HepG2 (cell line): ENCODE results near the gene LZTR1. TPM values are rescaled to one million over a fixed set of nuclear protein-coding genes. Genes with fewer than 3 reads are reported as not detected.

Experiments
- ATM ChIP-seq: fragments of 450-650 bp; IDR thresholded peaks from 2 replicates; pipeline ENCODE4 v1.7.1; 2017; ENCODE audit warnings: mild to moderate bottlenecking, borderline replicate concordance
- CERS6 ChIP-seq: sonication (generic); formaldehyde crosslinking; IDR thresholded peaks from 2 replicates; pipeline ENCODE4 v1.5.0; 2020; ENCODE audit warnings: missing genetic modification reagents
- FOXK1 ChIP-seq: sonication (generic); formaldehyde crosslinking; IDR thresholded peaks from 2 replicates; pipeline ENCODE4 v1.4.0; 2020; ENCODE audit warnings: low read depth, missing genetic modification reagents, borderline replicate concordance
- GTF2F1 ChIP-seq: fragments of 150-350 bp; IDR thresholded peaks from 2 replicates; pipeline ENCODE4 v1.6.1; 2014; ENCODE audit warnings: low read length
- GTF3A ChIP-seq: sonication (generic); formaldehyde crosslinking; conservative IDR thresholded peaks from 2 replicates; pipeline ENCODE4 v1.4.0; 2020; ENCODE audit warnings: mild to moderate bottlenecking, missing genetic modification reagents
- HMG20B ChIP-seq: conservative IDR thresholded peaks from 2 replicates; pipeline ENCODE4 v1.6.1; 2016; ENCODE audit warnings: missing genetic modification reagents, missing compliant biosample characterization
- MED8 ChIP-seq: sonication (generic); formaldehyde crosslinking; IDR thresholded peaks from 2 replicates; pipeline ENCODE4 v1.8.1; 2023; ENCODE audit warnings: mild to moderate bottlenecking, missing genetic modification reagents; ENCODE audit not compliant: insufficient replicate concordance
- MTA1 ChIP-seq: sonication (generic); formaldehyde crosslinking; IDR thresholded peaks from 2 replicates; pipeline ENCODE4 v1.4.0; 2020; ENCODE audit warnings: missing genetic modification reagents, mild to moderate bottlenecking, borderline replicate concordance
- MTF1 ChIP-seq: sonication (generic); formaldehyde crosslinking; IDR thresholded peaks from 2 replicates; pipeline ENCODE4 v1.5.0; 2020; ENCODE audit warnings: missing genetic modification reagents
- NCOA2 ChIP-seq: sonication (generic); formaldehyde crosslinking; IDR thresholded peaks from 2 replicates; pipeline ENCODE4 v1.8.0; 2022; ENCODE audit warnings: inconsistent platforms
- NFRKB ChIP-seq: fragments of 450-650 bp; IDR thresholded peaks from 2 replicates; pipeline ENCODE4 v1.6.1; 2017
- NRL ChIP-seq: sonication (generic); formaldehyde crosslinking; IDR thresholded peaks from 2 replicates; pipeline ENCODE4 v1.5.0; 2020; ENCODE audit warnings: missing genetic modification reagents, mild to moderate bottlenecking, moderate library complexity, borderline replicate concordance
- RFX5 ChIP-seq: IDR thresholded peaks from 2 replicates; pipeline ENCODE4 v1.6.1; 2011; ENCODE audit warnings: low read depth, low read length, improper control_type of control experiment
- RFXAP ChIP-seq: sonication (generic); formaldehyde crosslinking; IDR thresholded peaks from 2 replicates; pipeline ENCODE4 v1.4.0; 2020; ENCODE audit warnings: missing genetic modification reagents, borderline replicate concordance
- SMYD3 ChIP-seq: sonication (generic); formaldehyde crosslinking; IDR thresholded peaks from 2 replicates; pipeline ENCODE4 v1.8.1; 2023; ENCODE audit warnings: mild to moderate bottlenecking, missing genetic modification reagents
- SP1 ChIP-seq, 2 experiments: fragments of 450-650 bp in 1 of 2; sonication (generic) in 1 of 2; formaldehyde crosslinking in 1 of 2; IDR thresholded peaks; 2 replicates each; pipeline versions ENCODE4 v1.4.0 to v1.6.1; 2016 to 2020; ENCODE audit warnings: missing genetic modification reagents in 1 of 2
- TCF7L2 ChIP-seq: IDR thresholded peaks from 2 replicates; pipeline ENCODE4 v1.6.1; 2011; ENCODE audit warnings: mild to moderate bottlenecking, low read depth, low read length, moderate library complexity
- TFE3 ChIP-seq: IDR thresholded peaks from 2 replicates; pipeline ENCODE4 v1.6.1; 2016
- ZMAT3 ChIP-seq: sonication (generic); formaldehyde crosslinking; conservative IDR thresholded peaks from 2 replicates; pipeline ENCODE4 v1.7.0; 2021; ENCODE audit warnings: missing genetic modification reagents
- ZNF17 ChIP-seq: sonication (generic); formaldehyde crosslinking; IDR thresholded peaks from 2 replicates; pipeline ENCODE4 v1.5.0; 2020; ENCODE audit warnings: mild to moderate bottlenecking, missing genetic modification reagents
- ZNF564 ChIP-seq: sonication (generic); formaldehyde crosslinking; IDR thresholded peaks from 2 replicates; pipeline ENCODE4 v1.8.1; 2023; ENCODE audit warnings: mild to moderate bottlenecking, missing genetic modification reagents
- ZNF567 ChIP-seq: sonication (generic); formaldehyde crosslinking; IDR thresholded peaks from 2 replicates; pipeline ENCODE4 v1.8.1; 2023; ENCODE audit warnings: mild to moderate bottlenecking, missing genetic modification reagents, borderline replicate concordance
- ZNF691 ChIP-seq: sonication (generic); formaldehyde crosslinking; IDR thresholded peaks from 2 replicates; pipeline ENCODE4 v1.4.0; 2020; ENCODE audit warnings: missing genetic modification reagents, low read depth, mild to moderate bottlenecking, borderline replicate concordance
- polyA plus RNA-seq, 8 experiments: library from polyadenylated mRNA; depleted of rRNA in 3 of 8; stranded (reverse) in 7 of 8; unstranded in 1 of 8; fragments of >200 nt; fragmentation: Illumina TruSeq in 4 of 8; extraction: Trizol in 4 of 8; gene quantifications; 2 replicates each; pipeline versions ENCODE4 v1.2.1 to v1.2.3, GENCODE V29; 2011 to 2016; ENCODE audit warnings: low read depth in 4 of 8, missing spikeins in 1 of 8, mixed read lengths in 1 of 8; ENCODE audit not compliant: insufficient read depth in 1 of 8
- total RNA-seq, 5 experiments: library from RNA; depleted of rRNA; stranded (reverse); fragments of >200 nt; fragmentation: Illumina TruSeq; extraction: Trizol; gene quantifications; 2 replicates each; pipeline ENCODE4 v1.2.3, GENCODE V29; 2016; ENCODE audit warnings: low read depth in 1 of 5
- TF ChIP-seq, protein P1 (sequence below): sonication (generic); formaldehyde crosslinking; IDR thresholded peaks from 2 replicates; pipeline ENCODE4 v1.4.0; 2020; ENCODE audit warnings: missing genetic modification reagents
- TF ChIP-seq, protein P2 (sequence below): sonication (generic); formaldehyde crosslinking; IDR thresholded peaks from 2 replicates; pipeline ENCODE4 v1.4.0; 2020; ENCODE audit warnings: missing genetic modification reagents

Gene LZTR1
- total and polyA plus RNA-seq, 2 of the 13 experiments (the other 11 are each of a cell fraction or from before 2014, with no cell fraction given) = 21.8 to 22.4 TPM

- no peak for TF ChIP-seq GTF3A (CRISPR knock-in tag)
- TF ChIP-seq MTF1 (CRISPR knock-in tag) = no peak
- TF ChIP-seq ZNF17 (CRISPR knock-in tag) = no peak
- no peak for TF ChIP-seq MTA1
- no peak for TF ChIP-seq MED8 (CRISPR knock-in tag)
- TF ChIP-seq ATM = no peak
- TF ChIP-seq CERS6 (CRISPR knock-in tag) = no peak
- TF ChIP-seq GTF2F1 = no peak
- peak; percentile 75; the same call in 1 of the 2 replicates for TF ChIP-seq HMG20B (CRISPR knock-in tag)
- TF ChIP-seq ZMAT3 (CRISPR knock-in tag) = peak; percentile 61; the same call in 1 of the 2 replicates
- no peak for TF ChIP-seq ZNF567 (CRISPR knock-in tag)
- no peak for TF ChIP-seq TCF7L2
- peak; percentile 56; the same call in 1 of the 2 replicates for TF ChIP-seq NCOA2 (CRISPR knock-in tag)
- TF ChIP-seq, protein P1, sequence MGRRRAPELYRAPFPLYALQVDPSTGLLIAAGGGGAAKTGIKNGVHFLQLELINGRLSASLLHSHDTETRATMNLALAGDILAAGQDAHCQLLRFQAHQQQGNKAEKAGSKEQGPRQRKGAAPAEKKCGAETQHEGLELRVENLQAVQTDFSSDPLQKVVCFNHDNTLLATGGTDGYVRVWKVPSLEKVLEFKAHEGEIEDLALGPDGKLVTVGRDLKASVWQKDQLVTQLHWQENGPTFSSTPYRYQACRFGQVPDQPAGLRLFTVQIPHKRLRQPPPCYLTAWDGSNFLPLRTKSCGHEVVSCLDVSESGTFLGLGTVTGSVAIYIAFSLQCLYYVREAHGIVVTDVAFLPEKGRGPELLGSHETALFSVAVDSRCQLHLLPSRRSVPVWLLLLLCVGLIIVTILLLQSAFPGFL (CRISPR knock-in tag) = no peak
- TF ChIP-seq SP1 (IDR thresholded peaks at IDR 0.05) = no peak
- no peak for TF ChIP-seq SP1 (CRISPR knock-in tag; IDR thresholded peaks at IDR 0.05)
- peak; percentile 88 for TF ChIP-seq TFE3 (CRISPR knock-in tag)
- no peak; the same call in 1 of the 2 replicates for TF ChIP-seq ZNF691 (CRISPR knock-in tag)
- TF ChIP-seq RFX5 = no peak
- no peak for TF ChIP-seq SMYD3 (CRISPR knock-in tag)
- TF ChIP-seq ZNF564 (CRISPR knock-in tag) = no peak
- no peak for TF ChIP-seq NRL (CRISPR knock-in tag)
- TF ChIP-seq RFXAP (CRISPR knock-in tag) = 0 out of 2 replicates have a peak, but pooled peaks have one; percentile 57
- TF ChIP-seq FOXK1 (CRISPR knock-in tag) = peak; percentile 84; the same call in 1 of the 2 replicates
- TF ChIP-seq, protein P2, sequence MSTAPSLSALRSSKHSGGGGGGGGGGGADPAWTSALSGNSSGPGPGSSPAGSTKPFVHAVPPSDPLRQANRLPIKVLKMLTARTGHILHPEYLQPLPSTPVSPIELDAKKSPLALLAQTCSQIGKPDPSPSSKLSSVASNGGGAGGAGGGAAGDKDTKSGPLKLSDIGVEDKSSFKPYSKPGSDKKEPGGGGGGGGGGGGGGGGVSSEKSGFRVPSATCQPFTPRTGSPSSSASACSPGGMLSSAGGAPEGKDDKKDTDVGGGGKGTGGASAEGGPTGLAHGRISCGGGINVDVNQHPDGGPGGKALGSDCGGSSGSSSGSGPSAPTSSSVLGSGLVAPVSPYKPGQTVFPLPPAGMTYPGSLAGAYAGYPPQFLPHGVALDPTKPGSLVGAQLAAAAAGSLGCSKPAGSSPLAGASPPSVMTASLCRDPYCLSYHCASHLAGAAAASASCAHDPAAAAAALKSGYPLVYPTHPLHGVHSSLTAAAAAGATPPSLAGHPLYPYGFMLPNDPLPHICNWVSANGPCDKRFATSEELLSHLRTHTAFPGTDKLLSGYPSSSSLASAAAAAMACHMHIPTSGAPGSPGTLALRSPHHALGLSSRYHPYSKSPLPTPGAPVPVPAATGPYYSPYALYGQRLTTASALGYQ (CRISPR knock-in tag) = no peak
- TF ChIP-seq NFRKB = no peak
Observed at GRCh38 chr22:21009638-21010425, 27.7 kb downstream of the LZTR1 start (continued).
